Measurements from ENCODE around the gene CCDC8.
"Not testable (repeated sequence)": the region's sequence is repeated elsewhere in the genome, so short reads cannot be mapped to it uniquely, and the experiment has no call there.

The CCDC8 gene

GRCh38 chr19:46383171-46383815 is 30.1 kb downstream of the CCDC8 start:
- DNase-seq (ENCODE audit: low read depth): no peak

DNA sequence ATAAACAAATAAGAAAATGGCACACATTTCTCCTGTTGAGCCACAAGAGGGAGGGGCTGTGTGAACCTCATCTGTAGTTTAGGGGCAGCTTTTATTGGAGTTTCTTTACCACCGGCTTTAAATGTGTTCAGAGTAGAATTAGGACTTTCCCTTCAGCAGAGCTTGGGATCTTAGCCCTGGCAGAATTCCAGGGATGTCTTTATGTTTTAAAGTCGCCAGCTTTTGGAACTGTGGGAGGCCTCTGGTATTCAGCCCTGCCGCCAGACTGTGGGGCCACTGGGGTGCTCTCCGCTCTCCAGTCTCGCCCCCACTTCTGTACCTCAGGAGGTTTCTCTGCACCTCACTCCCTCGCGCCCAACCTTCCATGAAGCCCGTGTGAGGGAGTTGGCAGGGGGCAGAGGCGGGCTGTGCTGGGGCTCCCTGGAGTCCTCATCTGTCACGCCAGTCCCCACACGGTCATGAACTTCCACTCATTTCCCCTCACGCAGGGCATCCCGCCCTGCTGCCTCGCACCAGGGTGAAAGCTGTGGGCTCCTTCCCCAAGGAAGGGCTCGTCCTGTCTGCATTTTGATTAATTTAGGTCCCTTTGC is 31.5 kb downstream of the CCDC8 start:
- no peak for DNase-seq (ENCODE audit: low read depth)

DNA sequence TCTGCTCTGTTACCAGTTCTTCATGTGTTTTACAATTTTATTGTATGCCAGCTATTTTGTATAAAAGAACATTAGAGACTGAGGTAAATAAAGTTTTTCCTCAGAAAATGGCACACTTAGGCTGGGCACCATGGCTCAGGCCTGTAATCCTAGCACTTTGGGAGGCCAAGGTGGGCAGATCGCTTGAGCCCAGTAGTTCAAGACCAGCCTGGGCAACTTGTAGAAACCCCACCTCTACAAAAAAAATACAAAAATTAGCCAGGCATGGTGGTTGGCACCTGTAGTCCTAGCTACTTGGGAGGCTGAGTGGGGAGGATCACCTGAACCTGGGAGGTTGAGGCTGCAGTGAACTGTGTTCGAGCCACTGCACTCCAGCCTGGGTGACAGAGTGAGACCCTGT is 32.0 kb downstream of the CCDC8 start:
- no peak for DNase-seq (ENCODE audit: low read depth)

DNA sequence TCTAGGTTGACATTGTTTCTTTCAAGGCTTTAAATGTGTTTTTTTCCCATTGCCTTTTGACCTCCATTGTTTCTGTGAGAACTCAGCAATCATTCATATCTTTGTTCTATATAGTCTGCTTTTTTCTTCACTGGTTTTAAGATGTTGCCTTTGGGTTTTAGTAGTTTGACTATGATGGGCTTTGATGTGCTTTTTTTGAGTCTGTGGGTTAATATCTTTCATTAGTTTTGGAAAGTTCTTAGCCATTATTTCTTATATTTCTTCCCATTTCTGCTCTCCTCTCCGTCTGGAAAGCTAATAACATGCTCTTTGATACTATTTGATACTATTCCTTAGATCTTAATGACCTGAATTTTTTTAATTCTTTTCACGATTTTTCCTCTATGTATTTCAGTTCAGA is 32.7 kb downstream of the CCDC8 start:
- no peak for DNase-seq (ENCODE audit: low read depth)

DNA sequence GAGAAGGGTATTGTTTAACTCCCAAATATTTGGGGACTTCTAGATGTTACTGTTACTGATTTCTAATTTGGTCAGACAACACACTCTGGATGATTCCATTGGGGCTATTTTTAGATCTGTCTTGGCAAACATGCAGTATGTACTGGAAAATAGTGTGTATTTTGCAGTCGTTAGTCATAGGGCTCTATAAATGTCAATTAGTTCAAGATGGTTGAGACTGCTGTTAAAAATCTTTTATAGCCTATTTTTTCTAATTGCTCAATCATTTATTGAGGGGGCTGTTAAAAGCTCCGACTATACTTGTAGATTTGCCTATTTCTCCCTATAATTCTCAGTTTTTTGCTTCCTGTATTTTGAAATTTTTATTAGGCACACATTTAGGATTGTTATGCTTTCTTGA is 35.1 kb downstream of the CCDC8 start:
- DNase-seq (ENCODE audit: low read depth): no peak

- DNase-seq (ENCODE audit: low read depth): no peak
These were observed 36.9 kb downstream of the CCDC8 start for GRCh38 chr19:46376241-46377153.

DNA sequence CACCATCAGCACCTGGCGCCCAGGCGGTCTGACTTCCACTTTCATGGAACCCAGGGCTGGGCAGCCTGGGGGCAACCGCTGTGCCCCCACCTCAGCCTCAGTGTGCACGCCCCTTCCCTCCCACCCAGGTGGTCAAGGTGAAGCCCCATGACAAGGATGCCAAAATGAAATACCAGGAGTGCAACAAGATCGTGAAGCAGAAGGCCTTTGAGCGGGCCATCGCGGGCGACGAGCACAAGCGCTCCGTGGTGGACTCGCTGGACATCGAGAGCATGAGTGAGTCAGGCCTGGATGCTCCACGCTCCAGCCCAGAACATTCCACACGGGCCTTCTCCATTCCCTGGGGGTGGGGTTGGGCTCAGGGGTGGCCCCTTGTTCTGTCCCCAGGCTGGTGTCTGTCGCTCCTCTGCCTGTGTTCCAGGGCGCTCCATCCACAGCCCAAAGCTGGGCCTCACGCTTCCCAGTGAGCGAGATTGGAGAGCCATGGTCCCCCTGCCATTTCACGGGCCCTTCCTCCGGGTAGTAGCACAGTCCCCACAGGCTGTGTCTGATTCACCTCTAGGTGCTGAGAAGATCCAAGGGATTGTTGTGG is 37.8 kb downstream of the CCDC8 start:
- not testable (repeated sequence) for DNase-seq (ENCODE audit: low read depth)

DNA sequence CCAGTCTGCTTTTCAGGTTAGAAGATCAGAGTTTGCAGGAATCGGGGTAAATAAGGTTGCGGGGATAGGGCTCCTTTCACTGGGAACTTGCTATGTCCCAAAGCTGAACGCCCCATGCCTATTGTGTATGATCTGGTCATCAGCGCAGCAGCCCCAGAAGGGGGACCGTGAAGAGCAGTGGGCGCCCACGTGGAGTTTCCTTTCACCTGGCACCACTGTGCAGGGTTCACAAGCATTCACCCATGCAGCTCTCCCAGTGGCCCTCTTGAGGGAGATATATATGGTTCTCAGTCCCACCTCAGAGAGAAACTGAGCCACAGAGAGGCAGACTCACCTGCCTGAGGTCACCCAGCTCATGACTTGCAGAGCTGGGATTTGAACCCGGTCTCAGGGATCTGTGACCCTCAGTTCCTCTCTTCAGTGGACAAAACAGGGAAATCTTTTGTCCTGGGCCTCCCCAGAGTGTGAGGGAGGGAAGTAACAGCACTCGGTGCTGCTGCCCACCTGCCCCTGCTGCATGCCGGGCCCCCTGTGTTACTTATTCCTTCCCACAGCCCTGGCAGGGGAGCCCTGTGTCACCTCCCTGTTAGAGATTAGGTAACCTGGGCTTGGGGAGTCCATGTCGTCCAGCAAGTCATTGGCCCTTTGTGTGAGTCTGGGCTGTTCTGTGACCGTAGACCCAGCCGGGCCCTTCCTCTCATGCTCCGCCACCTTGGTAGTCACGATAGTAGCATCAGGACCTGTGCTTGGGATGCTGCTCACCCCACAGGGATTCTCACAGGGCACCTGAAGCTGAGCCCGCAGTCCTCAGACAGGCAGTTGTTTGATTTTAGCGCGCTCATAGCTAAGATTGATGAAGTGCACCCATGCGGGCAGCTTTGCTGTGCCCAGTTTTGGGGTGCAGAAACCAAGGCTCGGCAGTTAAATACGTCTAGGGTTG is 38.6 kb downstream of the CCDC8 start:
- no peak for DNase-seq (ENCODE audit: low read depth)

- DNase-seq (ENCODE audit: low read depth): no peak
These were observed 39.6 kb downstream of the CCDC8 start for GRCh38 chr19:46373491-46374359.

DNA sequence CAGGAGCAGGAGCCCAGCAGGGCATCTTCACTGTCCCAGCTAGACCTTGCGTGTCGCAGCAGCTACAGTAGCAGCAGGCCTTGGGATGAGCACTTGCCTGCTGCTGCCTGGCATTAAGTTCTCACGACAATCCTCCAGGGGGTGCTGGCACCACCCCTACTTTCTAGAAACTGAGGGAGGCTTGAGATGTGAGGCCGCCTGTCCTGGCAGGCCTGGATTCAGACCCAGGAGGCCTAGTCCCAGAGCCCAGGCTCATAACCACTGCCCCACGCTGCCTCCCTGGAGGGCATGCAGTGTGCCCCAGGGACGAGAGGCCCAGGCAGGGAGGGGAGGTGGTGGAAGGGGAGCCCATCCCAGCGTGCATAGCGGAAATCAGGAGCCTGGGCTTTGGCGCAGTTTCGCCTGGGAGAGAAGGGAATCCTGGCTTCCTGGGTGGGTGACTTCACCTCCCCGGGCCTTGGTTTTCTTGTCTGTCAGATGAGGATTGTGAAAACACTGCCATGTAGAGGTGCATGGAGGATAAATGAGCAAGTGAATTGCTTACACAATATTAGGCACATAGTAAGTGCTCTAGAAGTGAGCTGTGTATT is 40.4 kb downstream of the CCDC8 start:
- no peak for DNase-seq (ENCODE audit: low read depth)

- no peak for DNase-seq (ENCODE audit: low read depth)
These were observed 41.9 kb downstream of the CCDC8 start for GRCh38 chr19:46371371-46371901.

DNA sequence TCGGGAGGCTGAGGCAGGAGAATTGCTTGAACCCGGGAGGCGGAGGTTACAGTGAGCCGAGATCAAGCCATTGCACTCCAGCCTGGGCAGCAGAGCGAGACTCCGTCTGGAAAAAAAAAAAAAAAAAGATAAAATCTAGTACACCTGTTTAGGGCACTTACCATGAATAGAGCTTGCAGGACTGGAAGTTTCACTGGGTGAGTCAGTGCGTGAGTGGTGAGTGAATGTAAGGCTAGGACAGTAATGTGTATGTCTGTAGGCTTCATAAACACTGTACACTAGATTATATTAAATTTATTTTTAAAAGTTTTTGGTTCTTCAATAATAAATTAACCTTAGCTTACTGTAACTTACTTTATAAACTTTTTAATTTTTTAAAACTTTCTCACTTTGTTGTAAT is 43.5 kb downstream of the CCDC8 start:
- DNase-seq (ENCODE audit: low read depth): no peak

DNA sequence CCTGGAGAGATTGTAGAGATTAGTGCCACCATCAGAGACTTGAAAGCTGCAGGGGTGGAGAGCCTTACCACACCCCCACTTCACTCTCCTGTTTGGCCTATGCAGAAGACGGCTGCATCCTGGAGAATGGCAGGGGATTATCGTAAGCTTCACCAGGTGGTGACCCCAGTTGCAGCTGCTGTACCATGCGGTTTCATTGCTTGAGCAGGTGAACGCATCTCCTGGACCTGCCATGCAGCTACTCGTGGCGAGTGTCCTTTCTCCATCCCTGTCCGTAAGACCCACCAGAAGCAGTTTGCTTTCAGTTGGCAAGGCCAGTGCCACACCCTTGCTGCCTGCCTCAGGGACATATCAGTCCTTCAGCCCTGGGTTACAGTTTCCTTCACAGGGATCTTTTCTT is 45.2 kb downstream of the CCDC8 start:
- no peak for DNase-seq (ENCODE audit: low read depth)

DNA sequence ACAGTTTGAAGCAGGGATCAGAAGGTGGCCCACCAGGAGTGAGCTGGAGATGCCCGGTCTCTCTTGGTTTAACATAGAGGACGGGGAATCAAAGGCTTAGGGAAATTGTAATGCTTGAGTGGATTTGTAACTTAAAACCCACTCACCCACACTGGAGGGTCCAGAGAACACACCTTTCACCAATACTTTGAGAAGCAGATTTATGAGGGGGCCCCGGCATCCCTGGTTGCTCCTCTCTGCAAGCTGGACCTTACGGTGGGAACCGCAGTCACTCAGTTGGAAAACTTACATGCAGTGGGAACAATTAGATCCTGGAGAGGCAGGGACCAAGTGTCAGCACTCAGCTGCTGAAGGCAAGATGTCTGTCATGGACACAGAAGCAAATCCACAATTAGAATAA is 45.9 kb downstream of the CCDC8 start:
- no peak for DNase-seq (ENCODE audit: low read depth)

- DNase-seq (ENCODE audit: low read depth): no peak
These were observed 46.6 kb downstream of the CCDC8 start for GRCh38 chr19:46366620-46367292.

DNA sequence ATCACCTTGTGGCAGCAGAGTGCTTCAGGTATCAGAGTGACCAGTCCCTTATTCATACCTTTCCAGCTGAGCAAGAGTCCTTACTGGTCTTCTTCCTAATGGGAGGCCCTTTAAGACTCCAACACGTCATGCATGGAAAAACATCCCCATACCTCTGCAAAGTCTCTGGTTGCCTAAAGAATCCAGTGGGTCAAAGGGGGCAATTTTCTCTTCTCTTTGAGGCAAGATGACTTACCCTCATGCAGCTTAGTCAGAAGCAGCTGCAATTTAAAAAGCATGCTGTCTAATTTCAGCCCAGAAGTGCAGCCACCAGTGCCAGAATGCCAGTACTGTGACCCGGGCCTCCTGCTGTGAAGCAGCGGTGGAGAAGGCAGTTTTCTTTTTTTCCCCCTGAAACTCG is 47.8 kb downstream of the CCDC8 start:
- no peak for DNase-seq (ENCODE audit: low read depth)

DNA sequence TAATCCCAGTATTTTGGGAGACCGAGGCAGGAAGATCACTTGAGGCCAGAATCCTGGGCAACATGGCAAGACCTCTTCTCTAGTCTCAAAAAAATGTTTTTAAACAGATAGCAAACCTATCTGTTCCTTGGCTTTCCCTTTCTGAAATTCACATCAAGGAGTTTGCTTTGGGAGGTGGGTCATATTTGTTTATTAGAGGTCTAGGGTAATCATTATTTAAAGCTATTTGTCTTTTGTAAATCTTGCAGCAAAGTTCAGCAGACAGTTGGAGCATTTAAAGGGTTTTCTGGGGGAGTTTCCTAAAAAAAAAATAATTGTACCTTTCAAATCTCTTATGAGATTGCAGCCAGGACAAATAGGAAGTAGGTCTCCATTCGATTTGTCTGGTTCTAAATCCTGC is 49.0 kb downstream of the CCDC8 start:
- no peak for DNase-seq (ENCODE audit: low read depth)

GRCh38 chr19:46361915-46362314 is 51.4 kb downstream of the CCDC8 start:
- no peak for DNase-seq (ENCODE audit: low read depth)
